SIG-M5 treated with dmso at 0.1 percent for 504 hours (cell line): ENCODE data around the gene PDE4DIP.
"Not testable (repeated sequence)": the region's sequence is repeated elsewhere in the genome, so short reads cannot be mapped to it uniquely, and the experiment has no call there.

ENCODE experiments used
- DNase-seq: peaks from one replicate; lab custom pipeline; 2025; ENCODE audit not compliant: unreplicated experiment; lab: John Stamatoyannopoulos, UW

Gene PDE4DIP

GRCh38 chr1:148918836-148919447 is 74.7 kb downstream of the PDE4DIP start:
- not testable (repeated sequence) for DNase-seq

DNA sequence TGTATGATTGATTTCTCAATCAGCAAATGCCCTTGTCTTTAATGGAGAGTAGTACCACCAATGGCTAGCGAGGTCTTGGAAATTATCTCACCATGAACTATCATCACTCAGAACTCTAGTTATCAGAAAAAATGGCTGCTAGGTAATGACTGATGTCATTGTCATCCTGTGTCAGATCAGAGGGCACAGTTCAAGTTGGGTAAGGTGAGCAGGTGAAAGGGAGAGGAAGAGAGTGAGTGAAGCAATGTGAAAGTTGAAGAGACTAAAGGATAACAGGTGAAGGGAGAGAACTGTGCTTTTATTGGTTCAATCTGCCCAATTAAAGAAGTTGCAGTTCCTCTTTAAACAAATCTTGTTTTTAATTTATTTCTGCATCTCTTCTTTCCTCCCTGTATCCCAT is 76.8 kb downstream of the PDE4DIP start:
- DNase-seq, result not testable (repeated sequence)

- DNase-seq, result not testable (repeated sequence)
Measured at GRCh38 chr1:148923798-148924197, 79.6 kb downstream of the PDE4DIP start.

- DNase-seq, result not testable (repeated sequence)
Measured at GRCh38 chr1:148927645-148928044, 83.4 kb downstream of the PDE4DIP start.

GRCh38 chr1:148929253-148929652 is 85.0 kb downstream of the PDE4DIP start:
- DNase-seq, result not testable (repeated sequence)

- not testable (repeated sequence) for DNase-seq
Measured at GRCh38 chr1:148935381-148936002, 91.3 kb downstream of the PDE4DIP start.

GRCh38 chr1:148942906-148943305 is 98.7 kb downstream of the PDE4DIP start:
- DNase-seq, result not testable (repeated sequence)

- DNase-seq, result not testable (repeated sequence)
Measured at GRCh38 chr1:148945130-148945529, 100.9 kb downstream of the PDE4DIP start.

- not testable (repeated sequence) for DNase-seq
Measured at GRCh38 chr1:148948768-148949167, 104.5 kb downstream of the PDE4DIP start.

- peak; percentile 37 for DNase-seq
Measured at GRCh38 chr1:148951336-148952227, 107.4 kb downstream of the PDE4DIP start.

DNA sequence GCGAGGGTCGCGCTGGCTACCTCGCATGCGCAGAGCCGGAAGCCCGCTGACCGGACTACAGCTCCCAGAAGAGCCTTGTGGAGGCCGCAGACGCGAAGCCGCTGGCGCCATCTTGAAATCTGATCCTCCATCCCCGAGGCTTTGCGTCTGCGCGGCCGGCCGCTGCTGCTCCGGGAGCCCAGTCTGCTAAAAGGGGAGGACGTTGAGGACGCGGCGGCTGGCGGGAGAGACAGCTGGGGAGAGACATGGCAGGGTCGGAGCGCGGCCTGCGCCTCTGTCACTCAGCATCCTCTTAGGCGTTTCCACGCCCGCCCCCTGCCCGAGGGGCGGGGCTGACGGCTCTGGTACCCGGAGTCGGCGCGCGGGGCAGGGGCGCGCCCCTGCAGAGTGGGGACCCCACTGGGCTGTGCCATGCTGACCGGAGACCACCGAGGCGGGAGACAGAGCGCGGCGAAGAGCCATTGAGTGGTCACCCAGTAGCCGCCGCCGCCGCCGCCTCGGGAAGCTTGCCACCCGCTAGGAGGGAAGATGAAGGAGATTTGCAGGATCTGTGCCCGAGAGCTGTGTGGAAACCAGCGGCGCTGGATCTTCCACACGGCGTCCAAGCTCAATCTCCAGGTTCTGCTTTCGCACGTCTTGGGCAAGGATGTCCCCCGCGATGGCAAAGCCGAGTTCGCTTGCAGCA is 108.2 kb downstream of the PDE4DIP start:
- DNase-seq, result not testable (repeated sequence)

DNA sequence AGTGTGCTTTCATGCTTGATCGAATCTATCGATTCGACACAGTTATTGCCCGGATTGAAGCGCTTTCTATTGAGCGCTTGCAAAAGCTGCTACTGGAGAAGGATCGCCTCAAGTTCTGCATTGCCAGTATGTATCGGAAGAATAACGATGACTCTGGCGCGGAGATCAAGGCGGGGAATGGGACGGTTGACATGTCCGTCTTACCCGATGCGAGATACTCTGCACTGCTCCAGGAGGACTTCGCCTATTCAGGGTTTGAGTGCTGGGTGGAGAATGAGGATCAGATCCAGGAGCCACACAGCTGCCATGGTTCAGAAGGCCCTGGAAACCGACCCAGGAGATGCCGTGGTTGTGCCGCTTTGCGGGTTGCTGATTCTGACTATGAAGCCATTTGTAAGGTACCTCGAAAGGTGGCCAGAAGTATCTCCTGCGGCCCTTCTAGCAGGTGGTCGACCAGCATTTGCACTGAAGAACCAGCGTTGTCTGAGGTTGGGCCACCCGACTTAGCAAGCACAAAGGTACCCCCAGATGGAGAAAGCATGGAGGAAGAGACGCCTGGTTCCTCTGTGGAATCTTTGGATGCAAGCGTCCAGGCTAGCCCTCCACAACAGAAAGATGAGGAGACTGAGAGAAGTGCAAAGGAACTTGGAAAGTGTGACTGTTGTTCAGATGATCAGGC is 108.8 kb downstream of the PDE4DIP start:
- DNase-seq, result not testable (repeated sequence)

- DNase-seq, result not testable (repeated sequence)
Measured at GRCh38 chr1:148953730-148954129, 109.5 kb downstream of the PDE4DIP start.

DNA sequence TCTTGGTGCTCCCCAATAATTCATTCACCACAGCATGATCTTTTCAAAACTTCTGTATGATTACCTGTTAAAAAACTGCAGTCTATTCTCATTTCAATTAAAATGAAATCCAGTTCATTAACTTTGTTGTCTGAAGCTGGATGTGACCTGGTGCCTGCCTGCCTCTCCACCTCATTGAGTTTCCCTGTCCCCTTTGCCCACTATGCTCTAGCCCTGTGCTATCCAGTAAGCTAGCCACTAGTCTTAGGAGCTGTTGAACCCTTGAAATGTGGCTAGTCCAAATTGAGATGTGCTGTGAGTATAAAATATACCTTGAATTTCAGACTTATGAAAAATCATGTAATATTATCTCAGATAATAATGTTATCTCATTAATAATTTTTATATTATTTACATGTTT is 114.1 kb downstream of the PDE4DIP start:
- DNase-seq, result not testable (repeated sequence)

DNA sequence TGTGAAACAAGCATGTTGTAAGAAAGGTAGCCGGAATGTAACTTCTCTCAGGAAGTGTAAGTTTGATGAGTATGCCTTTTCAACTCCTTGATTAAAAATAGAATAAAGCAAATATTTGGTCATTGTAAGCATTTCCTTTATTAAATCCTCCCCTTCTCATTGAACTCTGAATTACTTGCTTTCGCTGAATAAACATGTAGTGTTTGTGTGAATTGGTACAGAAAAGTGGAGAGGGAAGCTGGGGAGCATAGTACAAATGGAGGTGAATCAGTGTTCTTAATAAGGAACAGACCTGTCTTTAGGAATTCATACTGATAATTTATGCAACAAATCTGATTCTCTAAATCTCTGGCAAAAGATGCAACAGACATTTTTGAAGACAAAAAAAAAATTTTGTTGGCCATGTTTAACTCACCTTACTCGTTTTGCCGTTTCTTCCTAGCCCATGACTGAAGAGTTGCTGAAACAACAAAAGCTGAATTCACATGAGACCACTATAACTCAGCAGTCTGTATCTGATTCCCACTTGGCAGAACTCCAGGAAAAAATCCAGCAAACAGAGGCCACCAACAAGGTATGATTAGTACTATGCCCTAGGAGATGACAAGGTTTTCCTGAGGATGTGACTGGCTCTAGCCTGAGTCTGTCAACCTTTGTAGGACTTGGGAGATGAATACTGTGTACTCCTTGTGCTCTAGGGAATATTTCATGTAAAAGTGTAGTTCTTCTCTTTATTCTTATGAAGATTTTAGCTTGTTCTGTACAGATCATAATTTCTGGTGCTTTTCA is 116.2 kb downstream of the PDE4DIP start:
- not testable (repeated sequence) for DNase-seq

DNA sequence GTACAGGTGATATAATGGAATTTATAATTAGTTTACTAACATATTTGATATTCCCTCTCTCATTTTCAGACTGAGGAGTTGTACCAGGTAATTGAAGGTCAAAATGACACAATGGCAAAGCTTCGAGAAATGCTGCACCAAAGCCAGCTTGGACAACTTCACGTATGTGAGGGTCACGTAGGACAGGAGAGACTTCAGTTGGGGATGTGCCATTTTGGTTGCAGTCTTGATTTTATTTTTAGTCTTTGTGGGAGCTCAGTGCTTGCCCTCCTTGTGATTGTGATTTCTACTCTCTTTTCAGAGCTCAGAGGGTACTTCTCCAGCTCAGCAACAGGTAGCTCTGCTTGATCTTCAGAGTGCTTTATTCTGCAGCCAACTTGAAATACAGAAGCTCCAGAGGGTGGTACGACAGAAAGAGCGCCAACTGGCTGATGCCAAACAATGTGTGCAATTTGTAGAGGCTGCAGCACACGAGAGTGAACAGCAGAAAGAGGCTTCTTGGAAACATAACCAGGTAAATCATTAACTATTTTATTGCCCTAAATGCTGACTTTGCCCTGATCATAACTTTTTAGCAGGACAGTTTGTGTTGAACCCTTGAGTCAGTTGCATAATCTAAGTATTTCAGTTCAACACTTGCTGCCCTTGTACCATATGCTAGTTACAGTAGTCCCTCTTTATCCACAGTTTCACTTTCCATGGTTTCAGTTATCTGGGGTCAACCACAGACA is 118.1 kb downstream of the PDE4DIP start:
- DNase-seq, result not testable (repeated sequence)

GRCh38 chr1:148966084-148966483 is 121.9 kb downstream of the PDE4DIP start:
- DNase-seq, result not testable (repeated sequence)

DNA sequence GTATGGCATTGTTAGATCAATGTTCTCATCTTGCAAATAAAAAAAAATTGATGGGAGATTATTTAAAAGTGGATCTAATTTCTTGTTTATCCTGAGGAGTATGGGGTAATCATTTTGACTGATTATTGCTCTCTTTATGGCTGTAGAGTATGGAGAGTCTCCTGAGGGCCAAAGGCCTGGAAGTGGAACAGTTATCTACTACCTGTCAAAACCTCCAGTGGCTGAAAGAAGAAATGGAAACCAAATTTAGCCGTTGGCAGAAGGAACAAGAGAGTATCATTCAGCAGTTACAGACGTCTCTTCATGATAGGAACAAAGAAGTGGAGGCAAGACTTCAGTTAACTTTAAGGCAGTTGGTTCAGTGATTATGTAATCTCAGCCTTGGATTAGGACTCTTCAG is 123.4 kb downstream of the PDE4DIP start:
- not testable (repeated sequence) for DNase-seq

DNA sequence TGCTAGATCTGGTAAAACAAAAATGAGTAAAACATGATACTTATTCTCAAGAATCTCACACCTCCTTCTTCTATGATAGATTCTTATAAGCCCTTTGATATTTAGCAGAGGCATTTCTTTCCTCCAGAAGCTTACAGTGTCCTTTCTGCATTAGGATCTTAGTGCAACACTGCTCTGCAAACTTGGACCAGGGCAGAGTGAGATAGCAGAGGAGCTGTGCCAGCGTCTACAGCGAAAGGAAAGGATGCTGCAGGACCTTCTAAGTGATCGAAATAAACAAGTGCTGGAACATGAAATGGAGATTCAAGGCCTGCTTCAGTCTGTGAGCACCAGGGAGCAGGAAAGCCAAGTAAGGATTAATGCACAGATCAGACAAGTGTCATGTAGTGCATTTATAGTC is 124.5 kb downstream of the PDE4DIP start:
- not testable (repeated sequence) for DNase-seq
